GM19438 (cell line): ENCODE measurements around the gene PTK7.
"Not testable (repeated sequence)": the region's sequence is repeated elsewhere in the genome, so short reads cannot be mapped to it uniquely, and the experiment has no call there.

Experiments
- ATAC-seq: cut with Tn5 transposase; IDR thresholded peaks from one replicate; pipeline ENCODE4 v1.9.1; 2021; ENCODE audit warnings: low read depth; ENCODE audit not compliant: unreplicated experiment

The PTK7 gene

DNA sequence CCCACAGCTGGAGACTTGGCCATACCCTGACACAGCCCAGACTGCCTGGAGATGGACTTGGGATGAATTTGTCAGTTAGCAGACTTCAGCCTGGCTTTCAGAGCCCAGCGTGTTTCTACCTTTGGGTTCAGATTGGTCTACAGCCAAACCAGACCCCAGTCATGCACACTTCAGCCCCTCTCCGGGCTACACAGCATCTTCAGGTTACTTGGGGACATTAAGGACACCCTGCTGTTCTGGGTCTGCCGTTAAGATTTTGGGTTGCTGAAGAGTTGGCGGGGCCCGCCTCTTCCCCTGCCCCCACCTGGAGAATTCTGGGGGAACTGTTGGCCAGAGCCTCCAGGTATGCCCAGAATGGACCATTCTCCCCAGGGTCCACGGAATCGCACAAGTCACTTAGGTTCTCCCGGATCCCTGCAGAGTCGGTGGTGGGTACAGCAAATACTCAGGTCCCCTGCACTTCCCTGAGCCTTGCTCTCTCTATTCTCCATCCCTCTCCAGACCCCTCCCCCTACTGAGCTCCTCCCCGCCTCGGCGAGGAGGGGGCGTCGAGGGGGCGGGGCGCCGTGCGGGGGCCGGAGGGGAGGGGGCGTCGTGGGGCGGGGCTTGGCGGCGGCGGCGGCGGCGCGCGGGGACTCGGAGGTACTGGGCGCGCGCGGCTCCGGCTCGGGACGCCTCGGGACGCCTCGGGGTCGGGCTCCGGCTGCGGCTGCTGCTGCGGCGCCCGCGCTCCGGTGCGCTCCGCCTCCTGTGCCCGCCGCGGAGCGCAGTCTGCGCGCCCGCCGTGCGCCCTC, at the start of gene PTK7:
Gene PTK7, plus strand, starts transcription at position 645 of the 794 bp plus-strand sequence. CDS start 175 bp downstream, outside the sequence.
- ATAC-seq: no peak

DNA sequence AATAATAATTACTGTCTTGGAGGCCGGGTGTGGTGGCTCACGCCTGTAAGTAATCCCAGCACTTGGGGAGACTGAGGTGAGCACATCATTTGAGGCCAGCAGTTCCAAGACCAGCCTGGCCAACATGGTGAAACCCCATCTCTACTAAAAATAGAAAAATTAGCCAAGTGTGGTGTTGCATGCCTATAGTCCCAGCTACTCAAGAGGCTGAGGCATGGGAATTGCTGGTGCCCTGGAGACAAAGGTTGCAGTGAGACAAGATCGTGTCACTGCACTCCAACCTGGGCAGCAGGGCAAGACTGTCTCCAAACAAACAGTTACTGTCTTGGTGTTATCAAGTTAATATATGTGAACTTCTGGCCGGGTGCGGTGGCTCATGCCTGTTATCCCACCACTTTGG, 49.7 kb upstream of the PTK7 start:
- no peak for ATAC-seq

DNA sequence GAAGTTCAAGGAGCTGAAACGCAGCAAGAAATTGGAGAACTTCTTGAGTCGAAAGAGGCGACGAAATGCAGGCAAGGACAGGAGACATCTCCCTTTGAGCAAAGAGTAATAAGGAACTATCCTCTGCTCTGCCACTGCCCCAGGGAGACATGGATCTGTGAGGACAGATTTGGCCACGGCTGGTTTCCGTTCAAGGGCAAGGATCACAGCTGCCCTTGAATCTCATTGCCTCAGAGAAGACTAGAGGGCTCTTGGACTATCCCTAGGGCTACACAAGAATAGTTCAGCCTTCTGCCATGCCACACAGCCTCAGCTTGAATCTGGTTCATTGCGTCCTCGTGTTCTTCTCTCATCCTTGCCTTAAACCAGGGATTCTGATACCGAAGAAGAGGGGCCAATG, 47.0 kb upstream of the PTK7 start:
- ATAC-seq: no peak

DNA sequence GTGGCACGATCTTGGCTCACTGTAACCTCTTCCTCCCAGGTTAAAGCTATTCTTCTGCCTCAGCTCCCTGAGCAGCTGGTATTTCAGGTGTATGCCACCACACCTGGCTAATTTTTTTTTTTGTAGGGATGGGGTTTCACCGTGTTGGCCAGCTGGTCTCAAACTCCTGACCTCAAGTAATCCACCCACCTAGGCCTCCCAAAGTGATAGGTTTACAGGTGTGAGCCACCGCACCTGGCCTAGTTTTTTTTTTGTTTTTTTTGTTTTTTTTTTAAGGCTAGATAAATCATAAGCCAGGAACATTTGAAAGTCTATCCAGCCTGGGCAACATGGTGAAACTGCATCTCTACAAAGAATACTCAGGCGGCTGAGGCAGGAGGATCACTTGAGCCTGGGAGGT, 43.8 kb upstream of the PTK7 start:
- ATAC-seq: no peak

DNA sequence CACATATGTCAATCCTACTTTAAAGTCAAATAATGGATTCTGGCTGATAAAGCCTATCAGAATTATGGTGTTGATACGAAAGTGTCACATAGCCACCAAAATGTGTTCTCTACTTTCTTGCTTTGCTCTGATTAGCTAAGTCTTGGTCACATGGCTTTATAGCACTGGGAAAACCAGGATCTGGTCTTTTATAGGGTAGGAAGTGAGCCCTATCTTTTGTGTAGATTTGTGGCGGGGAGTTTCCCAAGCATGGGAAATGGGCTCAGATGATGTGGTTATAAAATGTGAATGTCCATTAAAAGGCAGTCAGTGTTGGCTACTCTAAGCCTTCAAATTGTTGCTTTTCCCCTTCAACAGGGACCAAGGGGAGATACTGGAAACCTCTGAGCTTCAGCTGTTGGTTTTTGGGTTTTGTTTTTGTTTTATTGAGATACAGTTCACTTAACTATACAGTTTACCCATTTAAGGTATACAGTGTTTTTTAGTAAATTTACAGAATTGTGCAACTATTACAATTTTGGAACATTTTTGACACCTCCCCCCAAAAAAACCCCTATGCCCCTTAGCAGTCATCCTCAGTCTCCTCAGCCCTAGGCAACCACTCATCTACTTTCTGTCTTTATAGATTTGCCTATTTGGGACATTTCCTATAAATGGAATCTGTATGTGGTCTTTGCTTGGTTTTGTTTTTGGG, 42.5 kb upstream of the PTK7 start:
- no peak for ATAC-seq

DNA sequence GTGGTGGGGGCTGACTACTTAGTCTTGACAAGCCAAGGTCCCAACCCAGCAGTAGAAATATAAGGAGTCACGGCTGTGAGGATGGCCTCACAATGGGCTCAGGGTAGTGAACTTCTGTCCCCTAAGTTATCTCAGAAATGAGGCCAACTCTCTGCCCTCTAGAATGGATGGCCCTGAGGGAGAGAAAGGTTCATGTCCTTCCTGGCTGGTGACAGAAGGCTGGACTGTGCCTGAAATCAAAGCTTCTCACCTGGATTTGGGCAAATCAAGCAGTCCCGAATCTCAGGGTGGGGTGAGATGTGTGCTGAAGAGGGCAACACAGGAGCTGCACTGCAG, 42.0 kb upstream of the PTK7 start:
- no peak for ATAC-seq

GRCh38 chr6:43035495-43036194, 40.5 kb upstream of the PTK7 start:
- no peak for ATAC-seq

- ATAC-seq: no peak
Observed at GRCh38 chr6:43036712-43037111, 39.4 kb upstream of the PTK7 start.

- ATAC-seq: no peak
Observed at GRCh38 chr6:43037197-43037596, 38.9 kb upstream of the PTK7 start.

- ATAC-seq: no peak
Observed at GRCh38 chr6:43037706-43038105, 38.4 kb upstream of the PTK7 start.

DNA sequence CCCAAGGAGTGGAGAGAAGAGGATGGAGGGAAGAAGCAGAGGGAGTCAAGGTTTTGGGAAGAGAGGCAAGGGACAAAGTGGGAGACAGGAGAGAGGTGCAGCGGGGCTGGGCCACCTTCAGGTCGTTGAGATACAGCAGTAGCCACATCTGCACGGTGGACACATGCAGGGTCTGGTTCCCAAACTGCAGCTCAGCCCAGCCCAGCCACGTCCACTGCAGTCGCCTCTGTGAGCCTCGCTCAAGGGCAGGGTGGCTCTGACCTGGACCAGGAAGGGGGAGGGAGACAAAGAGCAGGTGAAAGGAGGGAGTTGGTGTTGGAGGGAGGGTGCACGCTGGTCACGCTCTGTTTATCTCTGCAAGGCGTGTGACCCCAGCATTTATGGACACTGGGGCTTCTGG, 37.4 kb upstream of the PTK7 start:
- no peak for ATAC-seq

DNA sequence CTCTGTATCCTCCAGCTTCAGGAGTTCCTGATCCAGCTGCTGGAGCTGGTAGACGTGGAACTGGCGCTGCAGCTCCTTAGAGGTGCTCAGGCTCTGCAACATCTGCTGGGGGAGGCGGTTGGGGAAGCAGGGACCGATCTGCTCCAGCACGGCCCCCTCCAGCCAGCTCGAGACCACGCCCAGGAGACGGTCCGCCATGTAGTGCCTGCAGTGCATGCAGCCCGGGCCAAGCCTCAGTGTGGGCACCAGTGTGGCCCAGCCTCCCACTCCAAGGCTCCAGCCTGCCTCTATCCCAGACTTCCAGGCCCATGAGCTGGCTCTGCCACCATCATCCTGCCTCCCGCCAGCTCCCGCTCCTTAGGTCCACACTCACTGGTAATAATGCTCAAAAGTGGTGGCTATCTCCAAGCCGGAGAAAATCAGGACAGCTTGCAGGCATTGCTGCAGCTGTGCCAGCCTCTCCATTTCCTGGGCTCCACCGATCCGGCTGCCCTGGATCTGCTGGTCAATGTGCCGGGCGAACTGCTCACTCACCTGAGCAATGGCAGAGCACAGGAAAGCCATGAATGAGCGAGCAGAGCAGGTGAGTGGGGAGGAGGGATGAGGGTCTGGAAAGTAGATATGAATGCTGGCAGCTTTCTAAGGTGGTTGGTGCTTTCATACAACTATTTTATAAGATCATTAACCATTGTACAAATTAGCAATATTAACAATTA, 35.4 kb upstream of the PTK7 start:
- ATAC-seq: no peak

- not testable (repeated sequence) for ATAC-seq
Observed at GRCh38 chr6:43041475-43041874, 34.6 kb upstream of the PTK7 start.

GRCh38 chr6:43043310-43043709, 32.8 kb upstream of the PTK7 start:
- ATAC-seq: no peak

GRCh38 chr6:43045371-43045930, 30.7 kb upstream of the PTK7 start:
- ATAC-seq: no peak

- no peak for ATAC-seq
Observed at GRCh38 chr6:43047998-43048397, 28.1 kb upstream of the PTK7 start.

GRCh38 chr6:43050981-43051380, 25.1 kb upstream of the PTK7 start:
- no peak for ATAC-seq

DNA sequence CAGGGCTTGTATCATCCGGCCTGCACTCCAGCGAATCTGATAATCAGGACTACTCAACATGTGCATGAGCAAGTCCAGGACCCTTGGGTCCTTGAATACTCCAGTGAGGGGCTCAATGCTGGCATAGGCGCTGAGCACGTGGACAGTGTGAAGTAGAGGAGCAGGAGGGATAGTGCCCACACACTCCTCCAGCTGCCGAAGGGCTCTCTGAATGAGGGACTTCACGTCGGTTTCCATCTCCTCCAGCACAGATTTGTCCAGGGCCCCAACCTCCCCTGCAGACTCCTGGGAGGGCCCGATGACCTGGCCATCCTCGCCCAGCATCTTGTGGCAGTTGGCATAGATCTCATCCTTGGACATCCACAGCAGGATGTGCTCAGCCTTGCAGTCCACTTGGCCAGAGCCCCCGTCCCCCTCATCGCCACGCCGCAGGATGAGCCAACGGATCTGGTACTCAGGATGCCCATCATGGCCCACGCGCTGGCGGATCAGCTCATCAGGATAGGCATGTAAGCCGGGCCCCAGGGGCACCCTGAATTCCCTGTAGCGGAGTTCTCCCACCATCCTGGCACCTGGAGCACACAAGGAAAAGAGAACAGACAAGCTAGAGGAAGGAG, 23.8 kb upstream of the PTK7 start:
- ATAC-seq: no peak

GRCh38 chr6:43052842-43053544, 23.1 kb upstream of the PTK7 start:
- ATAC-seq: peak; percentile 34
